Keratinocyte (primary cell): ENCODE measurements around the gene ADGRL3. TPM values are rescaled to one million over a fixed set of nuclear protein-coding genes. Genes with fewer than 3 reads are reported as not detected.

Source experiments
- DNase-seq: peaks from one replicate; pipeline ENCODE4 v3.0.0-alpha.2; 2011; ENCODE audit warnings: low read depth, missing footprints, low spot score
- FAIRE-seq: peaks from 2 replicates; lab custom pipeline; 2011; peaks lifted over from hg19 to GRCh38; lab: Jason Lieb, UNC
- H2AFZ ChIP-seq: 2 replicates; pipeline ENCODE4 v1.6.0; 2012; ENCODE audit warnings: low read length, control low read depth, inconsistent platforms; ENCODE audit not compliant: control insufficient read depth
- H3K27ac ChIP-seq: 2 replicates; pipeline ENCODE4 v1.5.1; 2011; ENCODE audit warnings: low read length; ENCODE audit not compliant: control insufficient read depth, insufficient read depth
- H3K27me3 ChIP-seq: 3 replicates; pipeline ENCODE4 v1.6.0; 2011; ENCODE audit warnings: low read length; ENCODE audit not compliant: control insufficient read depth, insufficient read depth; ENCODE audit errors: extremely low read depth
- H3K36me3 ChIP-seq, 2 experiments: 2 replicates in 1 of 2; 3 replicates in 1 of 2; pipeline ENCODE4 v1.5.1; 2011; ENCODE audit warnings: low read length in 2 of 2, mild to moderate bottlenecking in 1 of 2; ENCODE audit not compliant: control insufficient read depth in 2 of 2, insufficient read depth in 2 of 2; ENCODE audit errors: extremely low read depth in 1 of 2
- H3K4me1 ChIP-seq: 3 replicates; pipeline ENCODE4 v1.5.1; 2011; ENCODE audit warnings: low read length; ENCODE audit not compliant: control insufficient read depth, insufficient read depth; ENCODE audit errors: extremely low read depth
- H3K4me2 ChIP-seq: 3 replicates; pipeline ENCODE4 v1.6.0; 2011; ENCODE audit warnings: low read depth, low read length; ENCODE audit not compliant: control insufficient read depth, insufficient read depth; ENCODE audit errors: extremely low read depth
- H3K4me3 ChIP-seq, 3 experiments: fragments of 200-600 bp in 1 of 3; sonication (generic) in 1 of 3; 2 replicates in 2 of 3; 3 replicates in 1 of 3; pipeline ENCODE4 v1.5.1; 2011 to 2016; ENCODE audit warnings: low read length in 3 of 3, mild to moderate bottlenecking in 3 of 3, control low read depth in 2 of 3, inconsistent platforms in 1 of 3, low read depth in 1 of 3, mixed read lengths in 1 of 3, mixed run types in 1 of 3, moderate library complexity in 1 of 3; ENCODE audit not compliant: control insufficient read depth in 2 of 3, insufficient read depth in 2 of 3; ENCODE audit errors: extremely low read depth in 1 of 3
- H3K79me2 ChIP-seq: 2 replicates; pipeline ENCODE4 v1.6.0; 2012; ENCODE audit warnings: low read length; ENCODE audit not compliant: control insufficient read depth, insufficient read depth
- H3K9ac ChIP-seq: 3 replicates; pipeline ENCODE4 v1.6.0; 2011; ENCODE audit warnings: low read length; ENCODE audit not compliant: control insufficient read depth, insufficient read depth; ENCODE audit errors: extremely low read depth
- H3K9me1 ChIP-seq: 3 replicates; pipeline ENCODE4 v1.6.0; 2011; ENCODE audit warnings: low read length; ENCODE audit not compliant: control insufficient read depth, insufficient read depth; ENCODE audit errors: extremely low read depth
- H3K9me3 ChIP-seq: 2 replicates; pipeline ENCODE4 v1.5.1; 2012; ENCODE audit warnings: low read depth, low read length; ENCODE audit not compliant: control insufficient read depth
- H4K20me1 ChIP-seq: 3 replicates; pipeline ENCODE4 v1.6.0; 2011; ENCODE audit warnings: low read length; ENCODE audit not compliant: control insufficient read depth, insufficient read depth; ENCODE audit errors: extremely low read depth
- EZH2 ChIP-seq: IDR thresholded peaks from one replicate; pipeline ENCODE4 v1.6.1; 2012; ENCODE audit warnings: inconsistent platforms, mild to moderate bottlenecking, low read length, moderate library complexity
- dilution Hi-C: fragments of 300-500 bp; cut with MboI; formaldehyde crosslinking; loops from one replicate; pipeline ENCODE4 v1.7.0; 2020; ENCODE audit warnings: low sequenced_read_pairs; ENCODE audit not compliant: extremely low pct_ligation_motif_present
- polyA plus RNA-seq, 5 experiments: library from polyadenylated mRNA; depleted of rRNA in 3 of 5; stranded (reverse) in 3 of 5; stranded (forward) in 1 of 5; unstranded in 1 of 5; fragments of >200 nt; gene quantifications; 1 replicate in 1 of 5; 2 replicates in 3 of 5; 3 replicates in 1 of 5; pipeline versions ENCODE4 v1.2.1 to v1.2.3, GENCODE V29; 2011 to 2012; ENCODE audit warnings: missing spikeins in 2 of 5, low read depth in 1 of 5, low replicate concordance in 1 of 5
- TF ChIP-seq, protein P1 (sequence below), 3 experiments: IDR thresholded peaks in 1 of 3; conservative IDR thresholded peaks in 1 of 3; optimal IDR thresholded peaks in 1 of 3; 2 replicates in 2 of 3; 3 replicates in 1 of 3; pipeline versions ENCODE3 to v1.5.1; 2011; ENCODE audit warnings: low read length in 3 of 3, mild to moderate bottlenecking in 3 of 3, moderate library complexity in 2 of 3, control low read depth in 1 of 3, inconsistent platforms in 1 of 3; ENCODE audit not compliant: insufficient read depth in 2 of 3; ENCODE audit errors: extremely low read depth in 1 of 3

ADGRL3 gene
- polyA plus RNA-seq, 1 donor (not counting 4 experiments of a cell fraction or from before 2014, with no cell fraction given): 0.18 TPM

DNA sequence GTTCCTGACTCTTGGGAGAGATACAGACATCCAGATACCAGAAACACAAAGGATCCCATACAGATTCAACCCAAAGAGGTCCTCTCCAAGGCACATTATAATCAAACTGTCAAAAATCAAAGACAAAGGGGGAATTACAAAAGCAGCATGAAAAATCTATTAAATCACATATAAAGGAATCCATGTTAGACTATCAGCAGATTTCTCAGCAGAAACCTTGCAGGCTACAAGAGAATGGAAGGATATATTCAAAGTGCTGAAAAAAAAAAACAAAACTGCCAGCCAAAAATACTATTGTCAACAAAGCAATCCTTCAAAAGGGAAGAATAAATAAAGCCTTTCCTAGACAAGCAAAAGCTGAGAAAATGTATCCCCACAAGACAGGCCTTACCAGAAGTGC lies 14.8 kb upstream of the ADGRL3 start:
- Histone ChIP-seq H3K79me2 (no peaks in the 10 kb centered on the region), H3K4me2 (no peak overlapping the region), H3K36me3 (no peaks in the 10 kb centered on the region), H3K9me1 (no peaks in the 10 kb centered on the region), H3K9me3 (no peaks in the 10 kb centered on the region), H3K4me3 (no peak overlapping the region), H3K27me3 (no peaks in the 10 kb centered on the region), H3K27ac (no peak overlapping the region), H3K9ac (no peak overlapping the region), H3K4me1 (no peaks in the 10 kb centered on the region), H2AFZ (no peak overlapping the region), H4K20me1 (no peaks in the 10 kb centered on the region)
- TF ChIP-seq, protein P1, sequence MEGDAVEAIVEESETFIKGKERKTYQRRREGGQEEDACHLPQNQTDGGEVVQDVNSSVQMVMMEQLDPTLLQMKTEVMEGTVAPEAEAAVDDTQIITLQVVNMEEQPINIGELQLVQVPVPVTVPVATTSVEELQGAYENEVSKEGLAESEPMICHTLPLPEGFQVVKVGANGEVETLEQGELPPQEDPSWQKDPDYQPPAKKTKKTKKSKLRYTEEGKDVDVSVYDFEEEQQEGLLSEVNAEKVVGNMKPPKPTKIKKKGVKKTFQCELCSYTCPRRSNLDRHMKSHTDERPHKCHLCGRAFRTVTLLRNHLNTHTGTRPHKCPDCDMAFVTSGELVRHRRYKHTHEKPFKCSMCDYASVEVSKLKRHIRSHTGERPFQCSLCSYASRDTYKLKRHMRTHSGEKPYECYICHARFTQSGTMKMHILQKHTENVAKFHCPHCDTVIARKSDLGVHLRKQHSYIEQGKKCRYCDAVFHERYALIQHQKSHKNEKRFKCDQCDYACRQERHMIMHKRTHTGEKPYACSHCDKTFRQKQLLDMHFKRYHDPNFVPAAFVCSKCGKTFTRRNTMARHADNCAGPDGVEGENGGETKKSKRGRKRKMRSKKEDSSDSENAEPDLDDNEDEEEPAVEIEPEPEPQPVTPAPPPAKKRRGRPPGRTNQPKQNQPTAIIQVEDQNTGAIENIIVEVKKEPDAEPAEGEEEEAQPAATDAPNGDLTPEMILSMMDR (optimal IDR thresholded peaks at IDR 0.05 in 1 of 3, IDR thresholded peaks at IDR 0.05 in 1 of 3, conservative IDR thresholded peaks at IDR 0.05 in 1 of 3; ENCODE audit: extremely low read depth in 1 of 3, insufficient read depth in 2 of 3, low read length in 3 of 3): no peak
- TF ChIP-seq EZH2: no peak
- DNase-seq (no peak), FAIRE-seq (no peak)
- dilution Hi-C loops: no loop called here

DNA sequence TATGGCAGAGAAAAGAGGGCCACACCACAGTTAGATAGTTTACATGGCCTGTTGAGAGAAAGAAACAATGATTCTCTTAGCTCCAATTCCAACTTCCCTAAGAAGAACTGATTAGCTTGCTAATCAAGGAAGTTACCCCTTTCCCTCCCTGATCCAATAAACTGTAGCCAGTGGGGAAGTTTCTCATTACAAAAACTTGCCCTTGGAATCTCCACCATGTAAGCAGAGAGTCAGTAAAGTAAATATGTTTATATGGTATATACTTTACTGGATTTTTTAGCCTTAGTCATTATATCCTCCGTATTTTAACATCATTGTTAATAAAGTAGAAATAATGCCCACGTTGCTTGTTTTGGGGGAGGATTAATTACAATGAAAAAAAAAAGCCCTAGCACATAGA lies 7.7 kb upstream of the ADGRL3 start:
- Histone ChIP-seq H3K4me3 (no peak overlapping the region), H3K9me1 (no peaks in the 10 kb centered on the region), H3K27me3 (no peaks in the 10 kb centered on the region), H3K9me3 (no peaks in the 10 kb centered on the region), H4K20me1 (no peaks in the 10 kb centered on the region), H3K27ac (no peak overlapping the region), H3K9ac (no peak overlapping the region), H2AFZ (no peak overlapping the region), H3K4me2 (no peak overlapping the region), H3K79me2 (no peaks in the 10 kb centered on the region), H3K36me3 (no peaks in the 10 kb centered on the region), H3K4me1 (no peaks in the 10 kb centered on the region)
- DNase-seq: no peak
- TF ChIP-seq EZH2: no peak
- TF ChIP-seq, protein P1 (optimal IDR thresholded peaks at IDR 0.05 in 1 of 3, IDR thresholded peaks at IDR 0.05 in 1 of 3, conservative IDR thresholded peaks at IDR 0.05 in 1 of 3; ENCODE audit: extremely low read depth in 1 of 3, insufficient read depth in 2 of 3, low read length in 3 of 3): no peak
- no peak for FAIRE-seq
- dilution Hi-C loops: no loop called here
